GM21381 (cell line): ENCODE measurements around the gene UBFD1.
"Not testable (repeated sequence)": the region's sequence is repeated elsewhere in the genome, so short reads cannot be mapped to it uniquely, and the experiment has no call there.

Source experiments
- ATAC-seq: cut with Tn5 transposase; IDR thresholded peaks from one replicate; pipeline ENCODE4 v1.9.1; 2021; ENCODE audit warnings: mild to moderate bottlenecking, moderate library complexity; ENCODE audit not compliant: unreplicated experiment

Gene UBFD1

DNA sequence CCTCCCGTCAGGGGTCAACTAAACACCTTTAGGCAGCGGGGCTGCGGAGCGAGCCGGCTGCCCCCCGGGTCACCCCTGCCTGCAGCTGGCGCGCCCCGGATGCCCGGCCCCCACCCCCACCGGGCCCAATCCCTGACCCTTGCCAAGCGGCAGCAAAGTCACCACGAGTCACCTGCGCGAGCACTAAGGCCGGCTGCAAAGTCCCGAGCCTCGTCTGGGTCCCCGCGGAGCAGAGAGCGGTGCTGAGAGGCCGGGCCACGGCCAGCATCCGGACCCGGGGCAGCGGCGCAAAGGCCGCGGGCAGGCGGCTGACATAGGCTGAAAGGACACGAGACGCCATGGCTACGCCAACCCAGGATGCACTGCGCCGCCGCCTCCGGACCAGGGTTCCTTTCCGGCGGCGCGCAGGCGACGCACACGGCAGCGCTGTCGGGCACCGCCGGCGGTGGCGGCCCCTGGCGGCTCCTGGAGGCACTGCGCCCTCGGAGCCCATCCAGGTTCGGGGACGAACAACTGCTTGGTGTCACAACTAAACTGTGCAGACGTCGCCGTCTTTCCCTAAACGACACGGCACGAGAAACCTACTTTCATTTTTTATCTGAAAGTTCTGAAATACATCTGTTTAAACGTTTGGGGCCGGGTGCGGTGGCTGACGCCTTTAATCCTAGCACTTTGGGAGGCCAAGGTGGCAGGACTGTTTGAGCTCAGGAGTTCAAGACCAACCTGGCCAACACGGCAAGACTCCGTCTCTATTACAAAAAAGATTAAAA, 38.6 kb downstream of the UBFD1 start, which contains the start of gene NDUFAB1:
TSS of gene NDUFAB1 (minus strand) at position 366 of the 770 bp plus-strand sequence. CDS start at position 340, 26 bp downstream.
- ATAC-seq = peak; percentile 91

DNA sequence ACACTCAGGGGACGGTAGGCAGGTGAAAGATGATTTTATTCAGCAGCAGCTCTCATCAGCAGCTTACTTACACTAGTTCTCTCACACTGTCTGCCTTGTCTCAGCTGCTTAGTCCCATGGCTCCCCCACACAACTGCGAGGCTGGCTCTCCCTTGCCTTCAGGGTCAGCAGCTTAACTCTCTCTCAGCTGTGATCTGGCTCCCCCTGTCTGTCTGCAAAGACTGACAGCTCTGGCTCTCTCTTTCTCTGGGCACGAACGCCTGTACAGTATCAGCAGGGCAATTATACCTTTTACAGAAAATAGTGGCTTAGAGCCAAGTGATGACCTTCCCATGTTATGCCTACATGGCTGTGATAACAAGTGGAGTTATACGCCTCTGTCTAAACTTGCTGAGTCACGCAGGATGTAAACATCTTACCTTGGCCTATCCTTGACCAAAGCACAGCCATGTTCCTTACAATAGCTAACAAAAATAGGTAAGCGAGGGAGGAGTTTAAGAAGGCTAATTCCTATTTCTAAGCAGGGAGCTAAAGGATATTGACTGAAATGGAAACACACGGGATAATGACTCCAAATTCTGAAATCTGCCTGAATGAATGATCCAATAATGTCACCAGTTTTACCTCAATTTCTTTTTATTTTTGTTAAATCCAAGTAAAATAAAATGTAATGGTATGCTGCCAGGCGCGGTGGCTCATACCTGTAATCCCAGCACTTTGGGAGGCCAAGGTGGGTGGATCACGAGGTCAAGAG, 39.7 kb downstream of the UBFD1 start:
- ATAC-seq = no peak

DNA sequence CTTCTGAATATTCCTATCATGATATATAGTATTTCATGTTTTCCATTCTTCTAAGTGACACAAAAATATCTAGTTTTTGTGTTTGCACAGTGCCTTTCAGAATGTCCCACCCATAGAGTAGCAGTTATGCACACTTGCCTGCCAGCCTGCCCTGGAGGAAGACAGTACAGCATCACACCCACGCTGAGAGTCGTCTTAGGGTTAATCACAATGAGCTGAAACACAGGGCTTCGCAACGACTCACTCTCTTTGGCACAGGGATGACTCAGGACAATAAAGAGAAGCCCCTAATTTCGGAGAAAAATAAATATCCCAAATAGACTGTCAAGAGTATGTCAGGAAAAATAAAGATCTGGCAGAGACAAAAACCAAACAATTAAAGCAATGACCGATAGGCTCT, 50.2 kb downstream of the UBFD1 start:
- ATAC-seq = no peak

DNA sequence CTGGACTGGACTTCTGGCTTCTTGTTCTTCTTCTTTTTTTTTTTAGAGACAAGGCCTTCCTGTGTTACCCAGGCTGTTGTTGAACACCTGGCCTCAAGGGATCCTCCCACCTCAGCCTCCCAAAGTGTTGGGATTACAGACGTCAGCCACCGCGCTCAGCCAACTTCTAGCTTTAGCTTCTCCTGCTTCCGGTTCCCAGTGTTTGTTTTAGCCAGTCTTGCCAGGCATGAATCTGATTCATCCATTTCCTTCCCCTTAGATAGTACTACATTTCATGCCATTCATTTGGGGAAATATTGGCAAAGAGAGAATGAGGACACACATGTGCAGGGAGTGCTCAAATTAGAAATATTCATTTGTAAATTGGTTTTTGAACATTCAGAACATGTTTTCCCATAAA, 50.7 kb downstream of the UBFD1 start:
- ATAC-seq = no peak

DNA sequence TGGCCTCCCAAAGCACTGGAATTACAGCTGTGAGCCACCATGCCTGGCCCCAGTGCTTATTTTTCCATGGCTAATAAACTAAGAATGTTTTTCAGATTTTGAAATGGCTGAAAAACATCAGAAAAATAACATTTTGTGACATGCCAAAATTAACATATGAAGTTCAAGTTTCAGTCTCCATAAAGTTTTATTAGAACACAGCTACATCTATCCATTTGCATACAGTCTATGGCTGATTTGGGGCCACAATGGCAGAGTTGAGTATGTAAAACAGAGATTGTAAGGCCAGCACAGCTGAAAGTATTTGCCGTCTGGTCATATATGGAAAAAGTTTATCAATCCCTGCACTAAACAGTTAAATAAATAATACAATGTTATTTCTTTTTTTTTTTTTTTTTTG, 52.4 kb downstream of the UBFD1 start:
- no peak for ATAC-seq

DNA sequence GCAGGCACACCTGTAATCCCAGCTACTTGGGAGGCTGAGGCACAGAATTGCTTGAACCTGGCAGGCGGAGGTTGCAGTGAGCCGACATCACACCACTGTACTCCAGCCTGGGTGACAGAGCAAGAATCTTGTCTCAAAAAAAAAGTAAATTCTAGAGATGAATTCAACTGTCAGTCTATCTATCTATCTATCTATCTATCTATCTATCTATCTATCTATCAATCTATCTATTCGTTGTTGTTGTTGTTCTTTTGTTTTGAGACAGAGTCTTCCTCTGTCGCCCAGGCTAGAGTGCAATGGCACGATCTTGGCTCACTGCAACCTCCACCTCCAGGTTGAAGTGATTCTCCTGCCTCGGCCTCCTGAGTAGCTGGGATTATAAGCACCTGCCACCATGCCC, 53.4 kb downstream of the UBFD1 start:
- not testable (repeated sequence) for ATAC-seq

DNA sequence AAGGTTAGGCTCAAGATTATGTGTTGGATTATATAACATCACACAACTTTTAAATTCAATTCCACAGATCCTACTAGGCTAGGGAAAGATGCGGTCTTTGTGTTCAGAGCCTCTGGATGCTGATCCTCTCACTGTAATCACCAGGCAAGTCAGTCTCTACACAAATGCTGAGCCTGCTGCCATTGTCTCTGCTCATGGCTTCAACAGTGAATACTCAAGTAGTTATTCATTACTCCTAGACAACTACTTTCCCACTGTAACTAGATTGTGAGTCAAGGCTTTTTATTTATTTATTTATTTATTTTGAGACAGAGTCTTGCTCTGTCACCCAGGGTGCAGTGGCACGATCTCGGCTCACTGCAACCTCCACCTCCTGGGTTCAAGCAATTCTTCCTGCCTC, 54.4 kb downstream of the UBFD1 start:
- no peak for ATAC-seq

DNA sequence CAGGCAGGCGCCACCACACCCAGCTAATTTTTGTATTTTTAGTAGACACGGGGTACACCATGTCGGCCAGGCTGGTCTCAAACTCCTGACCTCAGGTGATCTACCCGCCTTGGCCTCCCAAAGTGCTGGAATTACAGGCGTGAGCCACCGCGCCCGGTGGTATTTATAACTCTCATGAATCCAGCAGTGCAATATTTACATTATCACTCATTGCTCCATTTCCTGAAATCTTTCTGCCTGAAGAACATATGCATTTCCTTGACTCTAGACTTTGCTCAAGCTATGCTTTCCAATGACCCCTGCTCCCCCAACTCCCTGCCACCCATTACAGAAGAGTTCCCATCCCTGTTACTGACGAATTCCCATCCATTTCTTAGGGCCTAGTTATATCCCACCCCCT, 58.3 kb downstream of the UBFD1 start:
- no peak for ATAC-seq
